ENCODE measurements around the gene LRMDA.

Gene LRMDA

DNA sequence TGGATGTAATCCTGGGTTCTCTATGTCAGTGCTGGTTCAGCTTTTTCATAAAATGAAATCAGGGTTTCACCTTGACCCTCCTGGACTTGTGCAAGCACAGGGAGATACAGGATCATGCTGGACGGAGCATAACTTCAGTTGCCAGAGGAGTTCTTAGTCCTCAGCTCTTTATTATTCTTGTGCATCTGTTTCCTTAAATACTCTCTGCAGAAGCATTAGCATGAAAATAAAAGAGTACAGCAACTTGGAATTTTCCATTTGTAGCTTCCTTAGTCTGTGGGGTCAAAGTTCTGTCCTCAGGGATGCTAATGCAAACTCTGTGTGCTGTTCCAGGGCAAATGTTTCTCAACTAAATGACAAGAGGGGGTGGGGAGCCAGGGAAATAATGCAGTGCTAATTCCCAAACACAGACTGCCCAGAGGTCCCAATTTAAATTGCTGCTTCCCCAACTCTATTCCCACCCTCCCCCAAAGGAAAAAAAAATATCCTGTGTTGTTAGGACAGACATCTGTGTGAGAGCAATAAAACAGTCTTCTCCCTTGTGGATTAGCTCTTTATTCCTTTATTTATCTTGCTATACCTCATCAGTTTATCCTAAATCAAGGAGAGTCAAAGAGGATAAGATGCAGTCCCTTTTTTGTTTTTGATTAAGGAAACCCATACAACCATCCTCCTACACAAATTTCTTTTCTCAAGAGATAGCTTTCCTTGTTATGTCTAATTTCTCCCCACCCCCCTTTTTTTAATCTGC lies 905.0 kb downstream of the LRMDA start:
- H3K4me3 ChIP-seq (ENCODE audit: low read length): peak overlapping the region; percentile 28; the same call in 1 of the 2 replicates
- H3K27ac ChIP-seq (ENCODE audit: low read length): no peak overlapping the region
- no peak overlapping the region; the same call in 1 of the 2 replicates for H3K9ac ChIP-seq (ENCODE audit: low read depth, low read length)
- H3K27me3 ChIP-seq (ENCODE audit: insufficient read depth, low read length): no peaks in the 10 kb centered on the region
- no peaks in the 10 kb centered on the region for H3K9me3 ChIP-seq (ENCODE audit: insufficient read depth, low read depth, low read length)
- H3K4me1 ChIP-seq (ENCODE audit: insufficient read depth, low read length): peaks cover 16% of the 10 kb centered on the region
- no peaks in the 10 kb centered on the region for H3K36me3 ChIP-seq (ENCODE audit: insufficient read depth, low read depth, low read length)

DNA sequence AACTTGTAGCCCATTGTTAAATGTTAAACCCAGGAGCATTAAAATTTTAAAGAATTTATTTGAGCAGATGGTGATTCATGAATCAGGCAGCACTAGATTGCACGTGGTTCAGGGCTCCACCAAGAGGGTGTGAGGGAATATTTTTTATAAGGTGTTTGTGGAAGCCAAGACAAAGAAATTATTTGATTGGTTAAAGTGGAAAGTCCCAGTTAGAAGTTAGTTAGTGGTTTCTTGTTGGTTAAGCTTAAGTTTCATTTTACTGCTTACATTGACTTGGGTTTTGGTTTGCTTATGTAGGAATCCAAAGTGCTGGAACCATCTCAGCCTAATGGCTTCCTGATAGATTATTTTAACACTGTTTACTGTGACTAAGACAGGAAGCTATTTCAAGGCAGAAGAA lies 906.2 kb downstream of the LRMDA start:
- no peaks in the 10 kb centered on the region for H3K9me3 ChIP-seq (ENCODE audit: insufficient read depth, low read depth, low read length)
- no peak overlapping the region for H3K9ac ChIP-seq (ENCODE audit: low read depth, low read length)
- H3K27me3 ChIP-seq (ENCODE audit: insufficient read depth, low read length): no peaks in the 10 kb centered on the region
- no peak overlapping the region for H3K27ac ChIP-seq (ENCODE audit: low read length)
- peaks cover 16% of the 10 kb centered on the region for H3K4me1 ChIP-seq (ENCODE audit: insufficient read depth, low read length)
- no peaks in the 10 kb centered on the region for H3K36me3 ChIP-seq (ENCODE audit: insufficient read depth, low read depth, low read length)
- H3K4me3 ChIP-seq (ENCODE audit: low read length): no peak overlapping the region

DNA sequence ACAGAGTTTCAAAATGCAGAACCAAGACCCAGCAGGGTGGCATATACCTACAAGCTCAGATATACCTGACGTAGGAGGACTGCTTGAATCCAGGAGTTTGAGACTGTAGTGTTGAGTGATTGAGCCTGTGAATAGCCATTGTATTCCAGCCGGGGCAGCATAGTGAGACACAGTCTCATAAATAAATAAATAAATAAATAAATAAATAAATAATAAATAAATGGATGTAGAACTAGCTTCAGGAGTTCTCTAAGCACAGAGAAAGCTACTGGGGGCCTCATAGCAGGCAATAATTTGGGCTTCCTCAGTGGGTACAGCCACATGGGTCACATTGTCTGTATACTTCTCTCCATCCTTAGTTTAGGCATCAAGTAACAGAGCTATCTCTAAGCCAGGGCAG lies 906.8 kb downstream of the LRMDA start:
- Histone ChIP-seq H3K4me3 (ENCODE audit: low read length) (no peak overlapping the region), H3K9me3 (ENCODE audit: insufficient read depth, low read depth, low read length) (peaks cover 3% of the 10 kb centered on the region; the same call in 1 of the 2 replicates), H3K27ac (ENCODE audit: low read length) (no peak overlapping the region)

DNA sequence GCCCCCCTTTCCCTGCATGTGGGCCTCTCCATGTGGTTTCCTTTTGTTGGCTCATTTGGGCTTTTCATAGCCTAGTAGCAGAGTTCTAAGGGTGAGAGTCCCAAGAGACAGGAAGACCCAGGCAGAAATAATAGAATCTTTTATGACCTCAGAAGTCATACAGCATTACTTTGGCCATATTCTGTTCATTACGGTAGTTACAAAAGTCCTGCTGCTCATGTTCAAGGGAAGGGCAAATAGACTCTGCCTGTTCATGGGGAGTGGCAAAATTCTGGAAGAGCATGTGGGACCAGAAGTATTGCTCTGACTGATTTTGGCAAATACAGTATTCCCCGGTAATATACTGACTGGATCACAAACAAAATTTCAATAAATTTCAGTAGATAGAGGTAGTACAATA lies 910.3 kb downstream of the LRMDA start:
- no peaks in the 10 kb centered on the region for H3K27me3 ChIP-seq (ENCODE audit: insufficient read depth, low read length)
- no peak overlapping the region for H3K4me3 ChIP-seq (ENCODE audit: low read length)
- peaks cover 3% of the 10 kb centered on the region; the same call in 1 of the 2 replicates for H3K9me3 ChIP-seq (ENCODE audit: insufficient read depth, low read depth, low read length)
- no peak overlapping the region for H3K9ac ChIP-seq (ENCODE audit: low read depth, low read length)
- peaks cover 6% of the 10 kb centered on the region for H3K4me1 ChIP-seq (ENCODE audit: insufficient read depth, low read length)
- no peak overlapping the region for H3K27ac ChIP-seq (ENCODE audit: low read length)
- H3K36me3 ChIP-seq (ENCODE audit: insufficient read depth, low read depth, low read length): no peaks in the 10 kb centered on the region

More for the DNA sequence above, 906.8 kb downstream of the LRMDA start:
- Histone ChIP-seq H3K4me1 (ENCODE audit: insufficient read depth, low read length) (peaks cover 16% of the 10 kb centered on the region), H3K36me3 (ENCODE audit: insufficient read depth, low read depth, low read length) (no peaks in the 10 kb centered on the region), H3K27me3 (ENCODE audit: insufficient read depth, low read length) (no peaks in the 10 kb centered on the region), H3K9ac (ENCODE audit: low read depth, low read length) (no peak overlapping the region)

DNA sequence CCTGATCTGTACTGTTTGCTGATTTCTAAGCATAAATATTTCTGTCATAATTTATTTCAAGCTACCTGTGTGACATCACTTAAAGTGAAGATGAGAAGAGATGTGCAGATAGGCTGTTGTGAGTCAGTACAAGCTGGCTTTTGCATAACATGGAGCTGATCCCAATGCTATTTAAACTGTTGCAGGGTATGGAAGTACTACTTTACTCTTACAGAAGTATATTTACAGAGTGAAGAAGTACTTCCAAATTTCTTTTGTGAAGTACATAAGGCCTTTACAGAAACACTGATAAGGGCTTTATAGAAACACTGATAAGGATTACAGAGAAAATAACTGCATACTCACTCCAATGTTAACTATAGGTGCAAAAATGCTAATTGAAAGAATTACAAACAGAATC lies 911.6 kb downstream of the LRMDA start:
- H3K27ac ChIP-seq (ENCODE audit: low read length): no peak overlapping the region
- peaks cover 3% of the 10 kb centered on the region; the same call in 1 of the 2 replicates for H3K9me3 ChIP-seq (ENCODE audit: insufficient read depth, low read depth, low read length)
- H3K4me1 ChIP-seq (ENCODE audit: insufficient read depth, low read length): no peaks in the 10 kb centered on the region
- no peaks in the 10 kb centered on the region for H3K36me3 ChIP-seq (ENCODE audit: insufficient read depth, low read depth, low read length)
- no peak overlapping the region for H3K9ac ChIP-seq (ENCODE audit: low read depth, low read length)
- no peaks in the 10 kb centered on the region for H3K27me3 ChIP-seq (ENCODE audit: insufficient read depth, low read length)
- no peak overlapping the region for H3K4me3 ChIP-seq (ENCODE audit: low read length)

DNA sequence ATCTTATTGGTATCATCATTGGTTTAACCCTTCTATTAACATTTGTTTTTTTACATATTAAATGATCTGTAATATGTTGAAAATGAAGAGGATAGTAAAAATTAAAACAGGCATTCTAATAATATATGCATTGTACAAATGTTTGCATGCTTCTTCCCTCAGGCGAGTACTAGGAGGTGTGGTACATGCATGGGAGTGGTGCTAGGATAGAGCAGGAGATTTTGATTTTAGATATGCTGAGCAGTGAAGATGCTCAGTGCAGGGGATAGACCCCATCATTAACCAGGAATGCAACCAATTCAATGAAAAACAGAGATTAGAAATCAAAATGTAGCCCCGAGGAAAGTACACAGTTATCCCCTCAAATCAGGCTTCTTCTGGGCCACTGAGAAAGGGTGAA lies 916.4 kb downstream of the LRMDA start:
- Histone ChIP-seq H3K9me3 (ENCODE audit: insufficient read depth, low read depth, low read length) (peaks cover 3% of the 10 kb centered on the region; the same call in 1 of the 2 replicates), H3K27ac (ENCODE audit: low read length) (no peak overlapping the region), H3K36me3 (ENCODE audit: insufficient read depth, low read depth, low read length) (no peaks in the 10 kb centered on the region), H3K9ac (ENCODE audit: low read depth, low read length) (no peak overlapping the region), H3K4me1 (ENCODE audit: insufficient read depth, low read length) (no peaks in the 10 kb centered on the region), H3K27me3 (ENCODE audit: insufficient read depth, low read length) (no peaks in the 10 kb centered on the region), H3K4me3 (ENCODE audit: low read length) (no peak overlapping the region)

DNA sequence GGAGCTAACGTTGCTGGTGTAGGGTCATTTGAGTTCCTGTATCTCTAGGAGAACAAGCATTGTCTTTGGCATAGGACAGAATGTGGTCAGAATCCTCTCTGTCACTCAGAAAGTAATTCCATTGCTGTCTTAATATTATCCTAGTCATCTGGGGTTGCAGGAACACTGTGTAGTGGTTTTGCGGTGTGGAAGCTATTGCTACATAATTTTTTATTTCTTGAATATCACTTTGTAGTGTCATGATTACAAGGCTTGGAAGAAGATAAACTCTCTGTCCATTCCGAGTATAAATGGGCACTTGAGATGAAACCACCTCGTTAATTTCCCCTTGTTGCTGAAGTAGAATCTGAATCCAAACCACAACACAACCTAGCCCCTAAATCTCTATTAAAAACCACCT lies 919.2 kb downstream of the LRMDA start:
- no peaks in the 10 kb centered on the region for H3K27me3 ChIP-seq (ENCODE audit: insufficient read depth, low read length)
- no peaks in the 10 kb centered on the region for H3K4me1 ChIP-seq (ENCODE audit: insufficient read depth, low read length)
- H3K9ac ChIP-seq (ENCODE audit: low read depth, low read length): no peak overlapping the region
- no peaks in the 10 kb centered on the region for H3K9me3 ChIP-seq (ENCODE audit: insufficient read depth, low read depth, low read length)
- H3K4me3 ChIP-seq (ENCODE audit: low read length): no peak overlapping the region
- H3K36me3 ChIP-seq (ENCODE audit: insufficient read depth, low read depth, low read length): no peaks in the 10 kb centered on the region
- no peak overlapping the region for H3K27ac ChIP-seq (ENCODE audit: low read length)

DNA sequence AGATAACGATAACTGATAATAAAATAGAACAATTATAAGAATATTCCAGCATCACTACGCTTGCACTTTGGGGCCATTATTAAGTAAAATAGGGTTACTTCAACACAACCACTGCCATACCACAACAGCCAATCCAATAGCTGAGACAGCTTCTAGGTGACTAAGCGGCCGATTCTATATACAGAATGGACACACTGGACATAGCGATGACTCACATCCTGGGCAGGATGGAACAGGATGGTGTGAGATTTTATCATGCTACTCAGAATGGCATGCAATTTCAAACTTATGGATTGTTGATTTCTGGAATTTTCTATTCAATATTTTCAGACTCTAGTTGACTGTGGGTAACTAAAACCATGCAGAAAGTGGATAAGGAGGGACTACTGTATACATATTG lies 920.9 kb downstream of the LRMDA start:
- Histone ChIP-seq H3K27ac (ENCODE audit: low read length) (no peak overlapping the region), H3K27me3 (ENCODE audit: insufficient read depth, low read length) (no peaks in the 10 kb centered on the region), H3K9ac (ENCODE audit: low read depth, low read length) (no peak overlapping the region), H3K9me3 (ENCODE audit: insufficient read depth, low read depth, low read length) (no peaks in the 10 kb centered on the region), H3K4me3 (ENCODE audit: low read length) (no peak overlapping the region), H3K36me3 (ENCODE audit: insufficient read depth, low read depth, low read length) (no peaks in the 10 kb centered on the region), H3K4me1 (ENCODE audit: insufficient read depth, low read length) (no peaks in the 10 kb centered on the region)

DNA sequence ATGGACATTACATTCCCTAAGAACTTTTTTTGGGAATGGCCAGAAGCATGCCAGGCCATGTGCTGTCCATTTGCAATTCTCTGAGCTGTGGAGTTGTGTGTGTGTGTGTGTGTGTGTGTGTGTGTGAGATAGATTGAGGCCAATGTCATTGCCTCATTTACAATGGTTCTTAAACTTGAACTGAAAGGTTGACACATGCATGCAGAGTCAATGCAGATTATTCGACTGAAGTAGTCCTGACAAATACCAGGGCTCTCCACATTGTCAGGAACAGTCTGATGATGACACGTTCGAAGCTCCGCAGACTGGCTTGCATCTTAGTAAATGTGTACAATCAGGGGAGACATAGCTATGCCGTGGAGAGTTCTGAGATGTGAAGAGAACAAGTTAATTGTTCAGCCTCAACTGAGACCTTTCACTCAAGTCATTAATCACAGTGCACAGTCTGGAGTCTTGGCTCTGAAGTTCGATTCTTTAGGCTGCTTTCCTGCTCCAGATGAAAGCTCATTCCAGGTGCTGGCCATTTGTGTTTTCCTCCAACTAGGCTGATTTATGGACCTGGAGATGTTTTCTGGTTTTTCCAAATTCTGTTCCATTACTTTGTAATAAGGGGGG lies 921.9 kb downstream of the LRMDA start:
- H3K9me3 ChIP-seq (ENCODE audit: insufficient read depth, low read depth, low read length): no peaks in the 10 kb centered on the region
- H3K4me3 ChIP-seq (ENCODE audit: low read length): no peak overlapping the region
- no peaks in the 10 kb centered on the region for H3K36me3 ChIP-seq (ENCODE audit: insufficient read depth, low read depth, low read length)
- H3K9ac ChIP-seq (ENCODE audit: low read depth, low read length): no peak overlapping the region
- no peaks in the 10 kb centered on the region for H3K27me3 ChIP-seq (ENCODE audit: insufficient read depth, low read length)
- H3K27ac ChIP-seq (ENCODE audit: low read length): no peak overlapping the region
- no peaks in the 10 kb centered on the region for H3K4me1 ChIP-seq (ENCODE audit: insufficient read depth, low read length)

DNA sequence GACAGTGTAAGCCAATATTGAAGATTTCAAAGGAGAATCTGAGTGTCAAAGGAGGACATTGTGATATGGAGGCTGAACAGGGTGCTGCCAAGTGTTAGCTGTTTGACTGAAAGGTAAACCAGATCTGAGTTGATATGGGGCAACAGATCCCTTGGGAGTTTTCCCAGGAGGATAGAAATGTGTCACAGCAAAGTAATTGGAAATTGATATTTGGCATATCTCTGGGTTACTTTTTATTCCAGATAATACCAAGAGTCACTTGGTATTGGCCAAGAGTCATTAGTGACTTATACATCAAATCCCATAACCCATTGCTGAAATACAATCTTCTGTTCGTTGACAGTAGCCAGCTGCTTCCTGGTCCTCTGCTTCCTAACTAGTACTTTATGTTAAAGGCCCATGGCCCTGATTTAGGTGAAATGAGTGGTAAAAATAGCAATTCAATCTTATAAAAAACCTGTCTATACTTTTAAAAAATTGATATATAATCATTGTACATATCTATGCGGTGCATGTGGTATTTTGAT lies 922.9 kb downstream of the LRMDA start:
- H3K4me1 ChIP-seq (ENCODE audit: insufficient read depth, low read length): no peaks in the 10 kb centered on the region
- no peaks in the 10 kb centered on the region for H3K36me3 ChIP-seq (ENCODE audit: insufficient read depth, low read depth, low read length)
- no peaks in the 10 kb centered on the region for H3K9me3 ChIP-seq (ENCODE audit: insufficient read depth, low read depth, low read length)
- no peak overlapping the region for H3K4me3 ChIP-seq (ENCODE audit: low read length)
- H3K9ac ChIP-seq (ENCODE audit: low read depth, low read length): no peak overlapping the region
- no peak overlapping the region for H3K27ac ChIP-seq (ENCODE audit: low read length)
- H3K27me3 ChIP-seq (ENCODE audit: insufficient read depth, low read length): no peaks in the 10 kb centered on the region

DNA sequence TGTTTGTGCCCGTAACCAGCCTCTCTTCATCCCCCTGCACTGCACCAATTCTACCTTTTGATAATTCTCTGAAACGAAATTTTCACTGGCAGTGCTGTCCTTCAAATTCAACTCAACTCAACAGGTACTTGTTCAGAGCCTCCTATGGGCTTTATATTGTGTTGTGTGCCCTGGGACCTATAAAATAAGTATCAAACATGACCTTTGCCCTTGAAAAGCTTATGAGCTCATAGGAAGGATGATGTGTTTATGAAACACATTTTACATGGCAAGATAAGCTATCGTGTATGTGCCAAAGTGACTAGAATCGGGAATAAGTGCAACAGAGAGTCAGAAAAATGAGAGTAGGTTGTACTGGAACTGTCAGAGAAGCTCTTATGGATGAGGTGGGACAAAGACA lies 923.5 kb downstream of the LRMDA start:
- Histone ChIP-seq H3K4me1 (ENCODE audit: insufficient read depth, low read length) (no peaks in the 10 kb centered on the region), H3K9me3 (ENCODE audit: insufficient read depth, low read depth, low read length) (no peaks in the 10 kb centered on the region), H3K9ac (ENCODE audit: low read depth, low read length) (no peak overlapping the region), H3K27ac (ENCODE audit: low read length) (no peak overlapping the region), H3K36me3 (ENCODE audit: insufficient read depth, low read depth, low read length) (no peaks in the 10 kb centered on the region), H3K4me3 (ENCODE audit: low read length) (no peak overlapping the region), H3K27me3 (ENCODE audit: insufficient read depth, low read length) (no peaks in the 10 kb centered on the region)

DNA sequence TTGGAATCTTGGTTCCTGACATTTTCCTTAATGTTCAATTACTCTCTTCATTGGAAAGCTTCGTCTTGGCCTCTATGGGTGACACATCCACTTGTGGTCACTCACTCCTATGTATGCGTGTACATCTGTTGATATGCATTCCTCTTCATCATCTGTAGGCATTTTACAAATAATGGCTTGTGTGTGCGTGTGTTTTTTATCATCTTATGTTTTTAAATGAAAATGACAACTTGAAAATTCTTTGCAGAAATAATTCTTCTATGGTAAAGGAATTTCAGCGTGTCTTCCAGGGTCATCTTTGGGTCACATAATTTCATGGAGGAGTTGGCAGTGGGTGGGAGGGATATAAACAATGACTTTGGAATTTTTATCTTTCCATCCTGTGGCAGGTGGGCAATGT lies 925.1 kb downstream of the LRMDA start:
- Histone ChIP-seq H3K36me3 (ENCODE audit: insufficient read depth, low read depth, low read length) (no peaks in the 10 kb centered on the region), H3K27me3 (ENCODE audit: insufficient read depth, low read length) (no peaks in the 10 kb centered on the region), H3K4me1 (ENCODE audit: insufficient read depth, low read length) (no peaks in the 10 kb centered on the region), H3K9ac (ENCODE audit: low read depth, low read length) (no peak overlapping the region), H3K27ac (ENCODE audit: low read length) (no peak overlapping the region), H3K4me3 (ENCODE audit: low read length) (no peak overlapping the region), H3K9me3 (ENCODE audit: insufficient read depth, low read depth, low read length) (no peaks in the 10 kb centered on the region)

All from iPS-20b (cell line).